GM18861 (cell line): ENCODE measurements around the gene RBM41.

Experiments
- ATAC-seq: cut with Tn5 transposase; IDR thresholded peaks from one replicate; pipeline ENCODE4 v1.9.1; 2021; ENCODE audit not compliant: unreplicated experiment

Gene RBM41

DNA sequence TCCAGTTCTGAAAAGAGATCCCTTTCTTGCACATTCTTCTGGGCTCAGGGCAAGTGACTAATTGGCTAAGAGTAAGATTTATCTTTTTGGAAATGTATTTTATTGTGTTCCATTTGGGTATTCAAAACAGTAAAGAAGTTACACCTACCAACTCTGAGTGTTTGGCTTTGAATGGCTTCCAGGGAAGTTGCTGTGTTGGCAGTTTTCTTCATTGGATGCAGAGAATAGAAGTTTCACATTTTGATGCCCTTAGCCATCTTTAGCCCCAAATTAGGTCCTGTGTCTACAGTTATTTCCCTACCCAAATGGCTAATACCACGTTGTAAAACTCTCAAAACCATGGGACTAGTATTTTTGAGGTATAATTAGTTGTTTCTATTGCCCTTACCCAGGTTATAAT is 88.9 kb downstream of the RBM41 start:
- no peak for ATAC-seq

DNA sequence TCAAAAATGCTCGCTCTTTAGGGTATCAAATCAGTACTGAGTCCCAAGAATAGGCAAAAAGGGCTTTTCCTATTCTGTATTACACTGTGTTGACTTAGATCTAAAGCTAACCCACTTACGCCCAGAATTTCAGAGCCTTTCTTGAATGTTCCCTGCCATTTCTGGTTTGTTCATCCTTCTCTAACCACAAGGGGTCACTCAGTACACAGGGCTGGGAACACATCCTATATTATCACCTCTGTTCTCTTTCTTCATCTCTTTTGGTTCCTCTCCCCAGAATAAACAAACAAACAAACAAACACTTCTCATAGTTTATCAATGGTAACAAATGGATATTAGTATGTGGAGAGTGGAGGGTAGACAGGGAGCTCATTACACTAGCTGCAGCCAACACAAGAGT is 93.1 kb downstream of the RBM41 start:
- ATAC-seq, result no peak

DNA sequence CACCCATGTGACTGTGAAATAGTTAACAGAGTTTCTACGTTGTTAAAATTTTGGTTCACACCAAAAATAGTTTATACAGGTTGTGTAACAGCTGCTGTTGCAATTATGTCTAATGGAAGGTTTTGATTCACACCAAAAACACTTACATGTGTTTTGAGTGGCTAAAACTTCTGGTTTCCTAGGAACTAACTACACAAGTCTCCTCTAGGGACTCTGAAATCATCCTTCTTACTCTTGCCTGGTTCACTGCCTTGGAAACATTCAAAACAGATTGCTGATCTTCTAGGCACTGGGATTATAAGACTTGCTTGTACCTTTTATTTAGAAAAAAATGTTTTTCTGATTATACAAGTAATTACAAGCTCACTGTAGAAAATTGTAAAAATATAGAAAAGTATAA is 103.7 kb downstream of the RBM41 start:
- ATAC-seq, result no peak
